Nephron (organoid): Measurements from ENCODE around the gene MRM2.

Source experiments
- H3K27ac Mint-ChIP-seq, 3 experiments: 2 replicates each; pipeline ENCODE4 v1.8.0; 2020; ENCODE audit warnings: mixed read lengths in 3 of 3, mild to moderate bottlenecking in 2 of 3, moderate library complexity in 1 of 3
- H3K27me3 Mint-ChIP-seq: 2 replicates; pipeline ENCODE4 v1.8.0; 2021; ENCODE audit warnings: low read depth, mild to moderate bottlenecking, moderate library complexity, mixed read lengths
- H3K36me3 Mint-ChIP-seq: 2 replicates; pipeline ENCODE4 v1.8.0; 2020; ENCODE audit warnings: low read depth, mixed read lengths
- H3K4me1 Mint-ChIP-seq: 2 replicates; pipeline ENCODE4 v1.8.0; 2020; ENCODE audit warnings: mixed read lengths
- H3K4me3 Mint-ChIP-seq, 3 experiments: 2 replicates each; pipeline ENCODE4 v1.8.0; 2020; ENCODE audit warnings: mild to moderate bottlenecking in 3 of 3, mixed read lengths in 3 of 3, moderate library complexity in 2 of 3
- H3K9me3 Mint-ChIP-seq: 2 replicates; pipeline ENCODE4 v1.8.0; 2020; ENCODE audit warnings: mixed read lengths
- TF ChIP-seq, protein P1 (sequence below), 3 experiments: fragments of 200-600 bp; sonication (generic); IDR thresholded peaks; one replicate each; pipeline ENCODE4 v1.5.0; 2021; ENCODE audit warnings: antibody characterized with exemption in 3 of 3; ENCODE audit not compliant: unreplicated experiment in 3 of 3

Gene MRM2

DNA sequence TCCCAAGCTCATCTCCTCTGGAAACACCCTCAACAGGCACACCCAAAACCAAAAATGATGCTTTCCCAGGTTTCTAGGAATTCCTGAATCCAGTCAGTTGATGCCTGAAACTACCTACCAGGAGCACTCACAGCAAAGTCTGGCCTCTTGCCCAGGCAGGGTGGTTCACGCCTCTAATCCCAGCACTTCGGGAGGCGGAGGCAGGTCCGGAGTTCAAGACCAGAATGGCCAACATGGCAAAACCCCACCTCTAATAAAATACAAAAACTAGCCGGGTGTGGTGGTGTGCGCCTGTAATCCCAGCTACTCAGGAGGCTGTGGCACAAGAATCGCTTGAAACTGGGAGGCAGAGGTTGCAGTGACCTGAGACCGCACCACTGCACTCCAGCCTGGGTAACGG is 11.1 kb downstream of the MRM2 start:
- no peaks in the 10 kb centered on the region for H3K9me3 Mint-ChIP-seq
- peaks cover 10% of the 10 kb centered on the region for H3K4me1 Mint-ChIP-seq

DNA sequence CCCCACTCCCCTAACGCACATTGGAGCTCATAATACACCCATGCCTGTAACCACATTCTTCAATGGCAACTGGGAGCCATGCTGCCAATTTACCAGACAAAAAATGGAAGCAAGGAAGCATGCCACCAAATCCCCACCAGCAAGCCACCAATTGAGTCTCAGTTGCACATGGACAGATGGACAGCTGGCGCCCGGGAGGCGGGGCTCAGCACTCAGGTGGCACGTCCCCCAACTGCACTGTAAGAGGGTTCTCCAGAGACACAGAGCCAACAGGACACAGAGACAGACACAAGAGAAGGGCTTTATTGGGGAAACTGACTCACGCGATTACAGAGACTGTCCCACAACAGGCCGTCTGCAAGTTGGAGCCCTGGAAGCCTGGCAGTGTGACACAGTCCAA is 11.8 kb downstream of the MRM2 start:
- Mint-ChIP-seq H3K4me1 (peaks cover 10% of the 10 kb centered on the region), H3K27me3 (no peaks in the 10 kb centered on the region), H3K36me3 (peaks cover 37% of the 10 kb centered on the region), H3K27ac (no peak overlapping the region), H3K4me3 (peak overlapping the region; percentile 55 to 76 (median 68)), H3K9me3 (no peaks in the 10 kb centered on the region)
- TF ChIP-seq, protein P1, sequence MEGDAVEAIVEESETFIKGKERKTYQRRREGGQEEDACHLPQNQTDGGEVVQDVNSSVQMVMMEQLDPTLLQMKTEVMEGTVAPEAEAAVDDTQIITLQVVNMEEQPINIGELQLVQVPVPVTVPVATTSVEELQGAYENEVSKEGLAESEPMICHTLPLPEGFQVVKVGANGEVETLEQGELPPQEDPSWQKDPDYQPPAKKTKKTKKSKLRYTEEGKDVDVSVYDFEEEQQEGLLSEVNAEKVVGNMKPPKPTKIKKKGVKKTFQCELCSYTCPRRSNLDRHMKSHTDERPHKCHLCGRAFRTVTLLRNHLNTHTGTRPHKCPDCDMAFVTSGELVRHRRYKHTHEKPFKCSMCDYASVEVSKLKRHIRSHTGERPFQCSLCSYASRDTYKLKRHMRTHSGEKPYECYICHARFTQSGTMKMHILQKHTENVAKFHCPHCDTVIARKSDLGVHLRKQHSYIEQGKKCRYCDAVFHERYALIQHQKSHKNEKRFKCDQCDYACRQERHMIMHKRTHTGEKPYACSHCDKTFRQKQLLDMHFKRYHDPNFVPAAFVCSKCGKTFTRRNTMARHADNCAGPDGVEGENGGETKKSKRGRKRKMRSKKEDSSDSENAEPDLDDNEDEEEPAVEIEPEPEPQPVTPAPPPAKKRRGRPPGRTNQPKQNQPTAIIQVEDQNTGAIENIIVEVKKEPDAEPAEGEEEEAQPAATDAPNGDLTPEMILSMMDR (IDR thresholded peaks at IDR 0.05; ENCODE audit: unreplicated experiment in 3 of 3) = no peak

More for the DNA sequence above, 11.1 kb downstream of the MRM2 start:
- H3K27me3 Mint-ChIP-seq = no peaks in the 10 kb centered on the region
- TF ChIP-seq, protein P1 (IDR thresholded peaks at IDR 0.05; ENCODE audit: unreplicated experiment in 3 of 3) = no peak
- peak overlapping the region; percentile 55 to 76 (median 68) for H3K4me3 Mint-ChIP-seq
- H3K36me3 Mint-ChIP-seq = peaks cover 35% of the 10 kb centered on the region
- no peak overlapping the region for H3K27ac Mint-ChIP-seq

DNA sequence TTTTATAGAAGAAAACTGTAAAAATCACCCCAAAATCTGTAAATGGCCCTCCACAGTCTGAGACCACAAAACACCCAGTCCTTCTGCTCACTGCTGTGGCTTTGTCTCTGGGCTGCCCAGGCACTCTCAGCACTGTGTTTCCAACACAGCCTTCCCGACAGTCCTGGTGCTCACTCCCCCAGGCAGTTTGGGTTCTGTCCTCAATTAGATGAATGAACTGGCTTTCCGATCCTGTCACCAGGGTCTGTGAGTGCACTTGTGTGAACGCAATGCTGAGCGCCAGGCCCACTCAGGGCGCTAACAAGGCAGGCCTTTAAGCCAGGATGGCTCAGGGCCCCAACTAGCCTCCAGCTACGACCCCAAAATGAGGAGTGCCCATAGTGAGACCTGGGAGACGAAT is 12.5 kb downstream of the MRM2 start:
- Mint-ChIP-seq H3K36me3 (peaks cover 33% of the 10 kb centered on the region), H3K4me3 (peak overlapping the region; percentile 64 to 76 (median 68)), H3K9me3 (no peaks in the 10 kb centered on the region), H3K27ac (no peak overlapping the region), H3K4me1 (peaks cover 10% of the 10 kb centered on the region), H3K27me3 (no peaks in the 10 kb centered on the region)
- TF ChIP-seq, protein P1 (IDR thresholded peaks at IDR 0.05; ENCODE audit: unreplicated experiment in 3 of 3) = no peak

DNA sequence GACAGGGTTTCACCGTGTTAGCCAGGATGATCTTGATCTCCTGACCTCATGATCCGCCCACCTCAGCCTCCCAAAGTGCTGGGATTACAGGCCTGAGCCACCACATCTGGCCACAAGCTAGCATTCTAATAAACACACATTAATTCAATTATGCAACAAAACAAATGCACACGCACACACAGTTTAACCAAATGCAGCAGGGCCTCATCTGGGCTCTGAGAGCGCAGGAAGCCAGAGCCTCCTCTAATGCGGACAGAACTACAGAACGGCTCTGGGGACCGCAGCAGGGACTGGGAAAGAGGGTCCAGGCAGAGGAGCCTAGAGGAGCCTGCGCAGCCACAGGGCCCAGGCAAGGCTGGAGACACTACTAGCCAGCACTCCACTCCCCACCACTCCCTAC is 13.1 kb downstream of the MRM2 start:
- no peaks in the 10 kb centered on the region for H3K27me3 Mint-ChIP-seq
- TF ChIP-seq, protein P1 (IDR thresholded peaks at IDR 0.05; ENCODE audit: unreplicated experiment in 3 of 3) = no peak
- no peaks in the 10 kb centered on the region for H3K9me3 Mint-ChIP-seq
- peaks cover 10% of the 10 kb centered on the region for H3K4me1 Mint-ChIP-seq
- H3K4me3 Mint-ChIP-seq = peak overlapping the region in 2 of 3 experiments; percentile 14 to 53
- H3K27ac Mint-ChIP-seq = no peak overlapping the region
- H3K36me3 Mint-ChIP-seq = peaks cover 38% of the 10 kb centered on the region

DNA sequence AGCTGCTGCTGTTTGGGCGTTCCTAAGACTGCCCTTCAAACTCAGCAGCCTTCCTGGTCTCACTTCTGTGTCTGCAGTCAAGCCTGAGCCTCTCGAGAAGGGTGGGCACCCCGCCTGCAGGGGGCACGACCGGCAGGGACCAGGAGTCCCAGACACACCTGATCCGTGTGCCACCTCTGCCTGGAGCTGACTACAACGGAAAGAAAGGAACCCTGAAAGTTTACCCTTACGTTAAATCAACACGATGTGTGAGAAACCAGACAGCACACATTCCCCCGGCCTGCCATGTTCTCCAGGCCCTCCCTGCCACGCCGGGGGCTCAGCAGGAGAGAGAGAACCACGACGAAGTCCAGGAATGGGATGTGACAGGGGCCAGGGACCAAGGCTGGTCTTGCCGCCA is 14.3 kb downstream of the MRM2 start:
- H3K36me3 Mint-ChIP-seq = peaks cover 38% of the 10 kb centered on the region
- peaks cover 10% of the 10 kb centered on the region for H3K4me1 Mint-ChIP-seq

DNA sequence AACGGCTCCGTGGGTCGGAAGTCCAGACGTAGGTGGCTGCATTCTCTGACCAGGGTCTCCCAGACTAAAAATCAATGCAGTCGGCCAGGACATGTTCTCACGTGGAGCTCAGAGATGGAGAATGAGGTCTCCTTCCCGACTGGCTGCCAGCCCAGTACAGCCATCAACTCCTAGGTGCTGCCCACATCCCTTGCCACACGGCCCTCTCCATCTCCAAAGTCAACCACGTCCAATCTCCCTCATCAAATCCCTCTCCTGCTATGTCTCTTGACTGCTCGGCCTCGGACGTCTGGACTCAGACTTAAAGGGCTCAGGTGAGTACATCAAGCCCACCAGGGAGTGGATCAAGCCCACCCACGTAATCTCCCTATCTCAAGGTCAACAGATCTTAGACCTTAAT is 16.2 kb downstream of the MRM2 start:
- Mint-ChIP-seq H3K9me3 (no peaks in the 10 kb centered on the region), H3K4me3 (no peak overlapping the region), H3K36me3 (peaks cover 48% of the 10 kb centered on the region), H3K4me1 (peaks cover 4% of the 10 kb centered on the region), H3K27me3 (no peaks in the 10 kb centered on the region), H3K27ac (no peak overlapping the region)
- TF ChIP-seq, protein P1 (IDR thresholded peaks at IDR 0.05; ENCODE audit: unreplicated experiment in 3 of 3) = no peak

More for the DNA sequence above, 14.3 kb downstream of the MRM2 start:
- H3K4me3 Mint-ChIP-seq = no peak overlapping the region
- H3K27ac Mint-ChIP-seq = no peak overlapping the region
- TF ChIP-seq, protein P1 (IDR thresholded peaks at IDR 0.05; ENCODE audit: unreplicated experiment in 3 of 3) = no peak
- no peaks in the 10 kb centered on the region for H3K27me3 Mint-ChIP-seq
- no peaks in the 10 kb centered on the region for H3K9me3 Mint-ChIP-seq
